GM18517 (cell line): ENCODE data around the gene VKORC1.

Experiments
- ATAC-seq: cut with Tn5 transposase; IDR thresholded peaks from one replicate; pipeline ENCODE4 v1.9.1; 2021; ENCODE audit warnings: mild to moderate bottlenecking, moderate library complexity; ENCODE audit not compliant: unreplicated experiment

VKORC1 gene

DNA sequence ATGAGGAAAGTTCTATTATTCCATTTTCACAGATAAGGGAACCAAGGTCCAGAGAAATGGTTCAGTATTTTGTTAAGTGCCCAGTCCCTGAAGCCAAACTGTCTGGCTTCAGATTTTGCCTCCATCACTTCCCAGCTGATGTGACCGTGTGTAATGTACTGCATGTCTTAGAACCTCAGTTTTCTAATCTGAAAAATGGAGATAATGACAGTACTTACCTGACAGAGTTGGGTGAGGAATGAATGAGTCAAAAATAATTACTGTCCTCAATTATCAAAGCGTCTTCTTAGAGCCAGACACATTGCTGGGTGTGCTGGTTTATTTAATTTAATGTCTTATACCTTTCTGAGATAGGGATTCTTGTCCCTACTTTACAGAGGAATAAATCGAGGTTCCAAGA is 27.3 kb downstream of the VKORC1 start:
- no peak for ATAC-seq

- no peak for ATAC-seq
These were observed 29.6 kb downstream of the VKORC1 start for GRCh38 chr16:31064882-31065461.

- ATAC-seq: no peak
These were observed 30.6 kb downstream of the VKORC1 start for GRCh38 chr16:31063843-31064611.

DNA sequence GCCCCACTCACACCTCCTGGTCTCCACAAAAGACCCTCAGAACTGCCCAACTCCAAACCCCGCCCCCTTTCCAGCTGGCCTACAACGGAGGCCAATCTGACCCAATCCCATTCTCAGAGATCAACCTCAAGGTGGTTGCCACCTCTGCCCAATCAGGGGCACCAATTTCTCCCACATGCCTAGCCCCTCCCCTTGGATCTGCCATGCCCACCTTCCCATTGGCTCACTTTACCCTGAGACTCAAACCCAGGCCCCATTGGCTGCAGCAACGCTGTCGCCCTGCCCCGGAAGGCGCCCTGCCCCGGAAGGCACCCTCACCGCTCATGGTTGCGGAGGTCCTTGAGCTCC is 31.1 kb downstream of the VKORC1 start:
- ATAC-seq: no peak

- no peak for ATAC-seq
These were observed 32.7 kb downstream of the VKORC1 start for GRCh38 chr16:31061813-31062440.

DNA sequence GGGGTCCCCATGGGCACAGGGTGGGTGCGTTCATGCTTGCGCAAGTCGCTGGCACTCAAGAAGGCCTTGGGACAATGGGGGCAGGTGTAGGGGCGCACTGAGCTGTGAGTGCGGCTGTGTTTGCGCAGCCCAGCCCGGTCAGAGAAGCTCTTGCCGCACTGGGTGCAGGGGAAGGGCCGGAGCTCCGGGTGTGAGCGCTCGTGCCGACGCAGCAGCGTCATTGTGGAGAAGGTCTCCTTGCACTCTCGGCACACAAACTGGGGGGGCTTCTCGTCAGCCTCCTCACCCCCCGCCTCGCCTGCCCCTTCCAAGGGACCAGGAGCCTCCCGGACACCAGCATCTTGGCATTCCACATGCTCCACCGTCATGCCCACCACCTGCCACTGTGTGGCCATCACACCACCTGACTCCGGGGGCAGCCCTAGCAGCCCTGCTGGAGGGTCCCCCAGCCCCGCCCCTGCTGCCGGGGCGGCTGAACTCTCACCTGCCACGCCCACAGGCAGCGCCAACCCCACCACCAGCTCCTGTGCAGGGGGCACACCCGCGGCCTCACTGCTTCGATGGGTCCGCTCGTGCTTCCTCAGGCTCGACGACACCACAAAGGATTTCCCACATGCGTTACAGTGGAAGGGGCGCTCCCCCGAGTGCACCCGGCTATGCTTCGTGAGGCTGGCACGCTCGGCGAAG is 33.3 kb downstream of the VKORC1 start:
- ATAC-seq: no peak

DNA sequence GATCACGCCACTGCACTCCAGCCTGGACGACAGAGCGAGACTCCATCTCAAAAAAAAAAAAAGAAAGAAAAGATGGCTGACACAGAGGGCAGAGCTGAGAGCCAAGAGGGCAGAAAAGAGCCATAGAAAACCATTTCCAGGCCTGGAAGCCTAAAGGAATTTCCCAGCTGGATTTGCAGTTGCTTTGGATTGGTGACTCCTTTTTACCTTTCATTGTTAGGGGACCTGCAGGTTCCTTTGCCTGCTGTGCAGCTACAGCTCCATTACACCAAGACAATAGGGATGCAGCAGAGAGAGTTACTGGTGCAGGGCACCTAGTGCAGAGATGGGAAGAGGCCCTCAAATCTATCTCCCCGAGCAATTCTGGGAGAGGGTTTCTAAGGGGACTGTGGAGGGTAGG is 39.0 kb downstream of the VKORC1 start:
- no peak for ATAC-seq

GRCh38 chr16:31052114-31052513 is 42.5 kb downstream of the VKORC1 start:
- no peak for ATAC-seq

GRCh38 chr16:31050280-31051030 is 44.1 kb downstream of the VKORC1 start:
- no peak for ATAC-seq

DNA sequence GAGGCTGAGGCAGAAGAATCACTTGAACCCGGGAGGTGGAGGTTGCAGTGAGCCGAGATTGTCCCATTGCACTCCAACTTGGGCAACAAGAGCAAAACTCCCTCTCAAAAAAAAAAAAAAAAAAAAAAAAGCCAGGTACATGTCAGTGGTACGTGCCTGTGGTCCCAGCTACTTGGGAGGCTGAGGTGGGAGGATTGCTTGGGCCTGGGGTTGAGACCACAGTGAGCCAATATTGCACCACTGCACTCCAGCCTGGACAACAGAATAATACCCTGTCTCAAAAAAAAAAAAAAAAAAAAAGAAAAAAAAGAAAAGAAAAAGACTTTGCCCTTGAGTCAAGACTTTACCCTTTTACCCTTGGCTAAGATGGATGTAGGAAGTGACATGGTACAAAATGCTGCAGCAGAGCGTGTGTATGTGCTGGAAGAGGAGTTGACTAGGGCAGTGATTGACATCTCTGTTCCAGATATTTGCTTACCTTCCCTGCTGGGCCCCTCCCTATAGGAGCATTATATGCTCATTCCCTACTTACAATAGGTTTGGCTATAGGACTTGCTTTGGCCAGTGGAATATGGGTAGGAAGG is 50.6 kb downstream of the VKORC1 start:
- ATAC-seq: no peak

DNA sequence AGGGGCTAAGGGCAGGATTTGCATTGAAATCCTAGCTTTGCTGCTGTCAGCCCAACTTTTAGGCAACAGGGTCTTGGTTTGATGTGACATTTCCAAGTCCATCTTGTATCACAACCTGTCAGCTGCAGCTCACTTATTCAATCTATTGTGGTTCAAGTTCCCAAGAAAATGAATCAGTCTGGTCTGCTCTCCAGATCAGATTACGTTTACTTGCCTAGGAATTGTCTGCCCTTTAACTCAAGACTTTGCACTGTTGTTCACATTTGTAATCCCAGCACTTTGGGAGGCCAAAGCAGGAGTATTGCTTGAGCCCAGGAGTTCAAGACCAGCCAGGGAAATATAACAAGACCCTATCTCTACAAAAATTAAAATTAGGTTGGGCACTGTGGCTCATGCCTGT is 51.2 kb downstream of the VKORC1 start:
- ATAC-seq: no peak

DNA sequence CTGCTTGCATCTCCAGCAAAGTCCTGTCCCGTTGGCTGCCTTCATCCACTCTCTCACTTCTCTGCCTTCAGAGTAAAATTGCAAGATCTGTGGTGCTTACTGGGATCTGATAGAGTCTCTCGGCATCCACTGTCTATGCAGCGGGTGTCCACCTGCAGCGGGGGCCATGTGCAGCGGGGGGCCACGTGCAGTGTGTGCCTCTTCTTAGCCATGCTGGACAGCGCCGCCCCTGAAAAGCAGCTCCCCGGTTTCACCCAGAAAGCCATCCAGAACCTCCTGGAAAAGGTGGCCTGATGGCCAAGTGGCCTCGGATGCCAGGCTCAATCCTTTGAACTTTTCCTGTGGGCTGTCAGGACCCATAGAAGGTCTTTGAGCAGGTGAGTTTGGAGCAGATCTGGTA is 51.7 kb downstream of the VKORC1 start:
- no peak for ATAC-seq
